HG03045 (cell line): Measurements from ENCODE around the gene FNTB.

Experiments
- ATAC-seq: cut with Tn5 transposase; IDR thresholded peaks from one replicate; pipeline ENCODE4 v1.9.1; 2021; ENCODE audit warnings: mild to moderate bottlenecking, moderate library complexity; ENCODE audit not compliant: unreplicated experiment

Gene FNTB

GRCh38 chr14:64986648-64987437 lies at the start of gene FNTB:
Gene FNTB (plus strand): TSS chr14:64986895. CDS start chr14:64986954, 59 bp downstream.
- ATAC-seq, result peak; percentile 96

- ATAC-seq, result no peak
These were observed 49.4 kb upstream of the FNTB start for GRCh38 chr14:64937171-64937820.

- ATAC-seq, result no peak
These were observed 48.9 kb upstream of the FNTB start for GRCh38 chr14:64937821-64938193.

GRCh38 chr14:64938972-64939816 lies 47.5 kb upstream of the FNTB start:
- ATAC-seq, result no peak

- ATAC-seq, result no peak
These were observed 46.9 kb upstream of the FNTB start for GRCh38 chr14:64939817-64940190.

- ATAC-seq, result no peak
These were observed 46.3 kb upstream of the FNTB start for GRCh38 chr14:64940336-64940910.

- no peak for ATAC-seq
These were observed 44.1 kb upstream of the FNTB start, which contains the start of gene GPX2 for GRCh38 chr14:64942531-64943111. Gene GPX2 (minus strand): TSS chr14:64942745. CDS start chr14:64942726, 19 bp downstream.

- no peak for ATAC-seq
These were observed 43.1 kb upstream of the FNTB start for GRCh38 chr14:64943556-64943955.

- no peak for ATAC-seq
These were observed 42.7 kb upstream of the FNTB start for GRCh38 chr14:64944041-64944440.

- no peak for ATAC-seq
These were observed 41.8 kb upstream of the FNTB start for GRCh38 chr14:64944861-64945260.

- ATAC-seq, result no peak
These were observed 41.1 kb upstream of the FNTB start for GRCh38 chr14:64945431-64946178.

- ATAC-seq, result no peak
These were observed 40.2 kb upstream of the FNTB start for GRCh38 chr14:64946310-64947045.

- ATAC-seq, result no peak
These were observed 38.7 kb upstream of the FNTB start for GRCh38 chr14:64947710-64948611.

GRCh38 chr14:64948612-64949210 lies 38.0 kb upstream of the FNTB start:
- no peak for ATAC-seq

- ATAC-seq, result no peak
These were observed 35.8 kb upstream of the FNTB start for GRCh38 chr14:64950889-64951288.

- ATAC-seq, result no peak
These were observed 35.4 kb upstream of the FNTB start for GRCh38 chr14:64951291-64951690.

- ATAC-seq, result no peak
These were observed 35.0 kb upstream of the FNTB start for GRCh38 chr14:64951724-64952123.
